Left hindlimb (tissue), 1 donor: Measurements from ENCODE around the gene SCTR.
"Not testable (repeated sequence)": the region's sequence is repeated elsewhere in the genome, so short reads cannot be mapped to it uniquely, and the experiment has no call there.

Experiments used
- DNase-seq: peaks from one replicate; pipeline ENCODE4 v3.0.0-alpha.2; 2018

SCTR gene

GRCh38 chr2:119426801-119427395 lies 97.4 kb downstream of the SCTR start:
- no peak for DNase-seq

GRCh38 chr2:119426396-119426675 lies 97.9 kb downstream of the SCTR start:
- no peak for DNase-seq

DNA sequence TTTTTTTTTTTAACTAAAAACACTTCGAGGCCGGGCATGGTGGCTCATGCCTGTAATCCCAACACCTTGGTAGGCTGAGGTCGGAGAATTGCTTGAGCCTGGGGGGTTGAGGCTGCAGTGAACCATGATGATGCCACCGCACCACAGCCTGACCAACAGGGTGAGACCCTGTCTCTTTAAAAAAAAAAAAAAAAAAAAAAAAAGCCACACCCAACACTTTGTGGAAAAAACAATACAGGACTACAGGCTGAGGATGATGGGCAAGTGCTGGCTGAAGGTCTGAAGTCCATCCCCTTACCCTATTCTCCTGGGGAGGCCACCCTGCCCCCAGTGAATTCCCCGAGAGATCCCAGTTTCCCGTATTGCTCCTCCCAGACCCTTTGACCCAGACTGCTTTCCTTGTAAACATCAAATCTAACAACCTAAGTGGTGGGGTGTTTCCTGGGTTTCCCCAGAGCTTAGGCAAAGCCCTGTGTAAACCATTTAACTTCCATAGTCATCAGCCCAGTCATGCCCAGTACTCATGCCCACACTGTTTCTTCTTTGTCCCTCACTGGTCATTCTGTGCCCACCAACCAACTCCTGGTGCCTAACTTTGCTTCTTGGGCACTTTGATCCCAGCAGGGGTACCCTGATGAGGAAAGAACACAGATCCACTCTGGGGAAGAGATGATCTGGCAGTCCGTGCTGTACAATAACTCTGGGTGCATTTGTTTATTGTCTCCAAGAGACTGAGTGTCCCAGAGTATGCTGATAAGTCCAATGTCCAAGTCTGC lies 98.5 kb downstream of the SCTR start:
- no peak for DNase-seq

DNA sequence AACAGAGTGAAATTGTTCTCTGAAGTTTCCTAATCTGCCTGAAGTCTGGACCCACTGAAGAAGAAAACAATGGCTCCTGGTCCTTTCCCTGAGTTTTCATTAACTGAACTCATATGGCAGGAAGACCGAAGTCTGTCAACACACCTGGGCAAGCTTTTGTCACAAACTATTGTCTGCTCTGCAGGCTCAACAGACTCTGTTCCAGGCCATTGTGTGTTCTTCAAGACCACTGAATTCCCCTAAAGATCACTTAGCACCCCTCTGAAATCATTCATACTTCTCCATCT lies 99.2 kb downstream of the SCTR start:
- no peak for DNase-seq

- no peak for DNase-seq
Observed at GRCh38 chr2:119424284-119425118, 99.8 kb downstream of the SCTR start.

- DNase-seq = no peak
Observed at GRCh38 chr2:119423811-119424210, 100.5 kb downstream of the SCTR start.

- DNase-seq = no peak
Observed at GRCh38 chr2:119423108-119423444, 101.2 kb downstream of the SCTR start.

GRCh38 chr2:119422360-119423107 lies 101.7 kb downstream of the SCTR start:
- no peak for DNase-seq

DNA sequence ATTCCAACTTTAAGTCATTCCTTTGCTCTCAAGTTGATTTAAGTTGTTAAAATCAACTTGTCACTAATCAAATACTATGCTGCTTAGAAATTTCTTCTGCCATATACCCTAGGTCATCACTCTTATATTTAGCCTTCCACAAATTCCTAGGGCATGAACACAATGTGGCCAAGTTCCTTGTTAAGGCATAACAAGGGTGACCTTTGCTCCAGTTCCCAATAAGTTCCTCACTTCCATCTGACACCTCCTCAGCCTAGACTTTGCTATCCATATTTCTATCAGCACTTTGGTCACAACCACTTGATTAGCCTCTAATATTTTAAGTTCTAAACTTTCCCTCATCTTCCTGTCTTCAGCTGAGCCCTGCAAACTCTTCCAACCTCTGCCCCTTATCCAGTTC lies 102.5 kb downstream of the SCTR start:
- DNase-seq = no peak

DNA sequence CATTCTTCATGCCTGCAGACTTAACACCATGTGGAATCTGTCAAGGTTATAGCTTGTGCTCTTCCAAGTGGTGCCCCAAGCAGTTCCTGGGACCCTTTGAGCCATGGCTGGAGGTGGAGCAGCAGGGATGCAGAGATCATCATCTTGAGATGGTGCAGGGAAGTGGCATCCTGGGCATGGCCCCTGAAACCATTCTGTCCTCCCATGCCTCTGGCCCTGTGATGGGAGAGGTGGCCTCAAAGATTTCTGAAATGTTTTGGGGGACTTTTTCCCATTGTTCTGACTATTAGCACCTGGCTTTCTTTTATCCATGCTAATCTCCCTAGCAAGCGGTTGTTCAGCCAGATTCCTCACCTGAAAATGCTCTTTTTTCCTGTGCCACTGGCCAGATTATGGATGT lies 103.0 kb downstream of the SCTR start:
- DNase-seq = no peak

GRCh38 chr2:119419803-119420508 lies 104.3 kb downstream of the SCTR start:
- DNase-seq = no peak

- no peak for DNase-seq
Observed at GRCh38 chr2:119419065-119419464, 105.2 kb downstream of the SCTR start.

DNA sequence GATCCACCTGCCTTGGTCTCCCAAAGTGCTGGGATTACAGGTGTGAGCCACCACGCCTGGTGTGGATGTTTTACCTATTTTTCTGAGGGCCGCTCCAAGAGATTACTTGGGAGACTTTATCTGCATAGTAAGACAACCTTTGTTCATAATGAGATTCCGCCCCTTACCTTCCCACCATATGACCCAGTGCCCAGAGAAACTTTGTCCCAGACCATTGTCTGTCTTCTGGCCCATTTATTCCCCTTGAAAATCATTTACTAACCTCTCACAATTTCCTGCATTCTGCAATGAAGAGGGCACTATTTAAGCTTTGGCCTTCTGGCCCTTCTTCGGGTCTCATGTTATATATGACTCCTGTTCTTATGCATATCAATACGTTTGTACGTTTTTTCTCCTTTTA lies 106.4 kb downstream of the SCTR start:
- no peak for DNase-seq

DNA sequence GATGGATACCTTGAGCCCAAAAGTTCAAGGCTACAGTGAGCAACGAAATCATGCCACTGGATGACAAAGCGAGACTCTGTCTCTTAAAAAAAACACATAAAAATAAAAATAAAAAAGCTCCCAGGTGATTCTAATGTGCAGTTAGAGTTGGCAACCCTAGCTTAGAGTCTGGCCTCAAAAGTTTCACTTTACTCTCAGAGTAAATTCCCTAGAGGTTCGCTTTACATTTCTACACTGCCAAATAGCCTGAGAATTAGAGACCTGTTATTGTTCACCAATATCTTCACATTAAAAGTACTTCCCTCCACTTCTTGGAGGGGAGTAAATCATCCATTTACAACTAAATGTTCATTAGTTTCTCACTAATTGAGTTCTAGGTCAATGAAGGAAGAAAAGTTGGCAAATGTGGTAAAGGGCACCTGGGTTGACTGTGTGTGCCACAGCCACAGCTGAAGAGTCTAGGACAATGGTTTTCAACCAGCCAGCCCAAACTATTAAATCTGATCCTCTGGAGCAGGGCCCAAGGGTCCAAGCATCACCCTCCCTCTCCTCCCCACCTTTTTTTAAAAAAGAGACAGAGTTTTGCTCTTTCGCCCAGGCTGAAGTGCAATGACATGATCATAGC lies 107.9 kb downstream of the SCTR start:
- no peak for DNase-seq

- DNase-seq = no peak
Observed at GRCh38 chr2:119415630-119416029, 108.7 kb downstream of the SCTR start.

- no peak for DNase-seq
Observed at GRCh38 chr2:119414894-119415293, 109.4 kb downstream of the SCTR start.

DNA sequence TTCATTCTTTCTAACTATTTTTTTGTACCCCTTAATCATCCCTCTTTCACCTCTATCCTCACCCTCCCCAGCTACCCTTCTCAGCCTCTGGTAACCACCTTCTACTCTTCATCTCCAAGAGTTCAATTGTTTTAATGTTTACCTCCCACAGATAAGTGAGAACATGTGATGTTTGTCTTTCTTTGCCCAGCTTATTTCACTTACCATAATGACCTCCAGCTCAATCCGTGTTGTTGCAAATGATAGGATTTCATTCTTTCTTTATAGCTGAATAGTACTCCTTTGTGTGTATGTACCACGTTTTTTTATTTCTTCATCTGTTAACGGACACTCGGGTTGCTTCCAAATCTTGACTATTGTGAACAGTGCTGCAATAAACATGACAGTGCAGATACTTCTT lies 114.8 kb downstream of the SCTR start:
- DNase-seq = no peak

DNA sequence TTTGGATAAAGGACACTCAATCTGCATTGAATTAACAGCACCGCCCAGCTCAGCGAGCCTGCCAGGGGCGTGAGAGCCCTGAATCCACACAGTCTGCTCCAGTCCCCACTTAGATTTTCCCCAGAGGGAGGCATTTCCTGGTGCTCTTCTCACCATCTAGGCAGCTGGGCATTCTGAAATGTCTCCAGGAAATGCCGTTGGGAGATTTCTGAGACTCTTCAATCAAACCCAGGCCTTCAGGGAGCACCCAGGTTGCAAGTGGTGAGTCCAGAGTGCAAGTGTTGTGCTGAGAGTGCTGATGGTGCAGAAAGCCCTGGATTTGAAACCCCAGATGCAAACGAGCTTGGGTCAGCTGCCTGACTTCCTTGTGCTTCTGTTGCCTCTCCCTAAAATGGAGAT lies 116.1 kb downstream of the SCTR start:
- DNase-seq = no peak

- DNase-seq = no peak
Observed at GRCh38 chr2:119407430-119408220, 116.7 kb downstream of the SCTR start.

DNA sequence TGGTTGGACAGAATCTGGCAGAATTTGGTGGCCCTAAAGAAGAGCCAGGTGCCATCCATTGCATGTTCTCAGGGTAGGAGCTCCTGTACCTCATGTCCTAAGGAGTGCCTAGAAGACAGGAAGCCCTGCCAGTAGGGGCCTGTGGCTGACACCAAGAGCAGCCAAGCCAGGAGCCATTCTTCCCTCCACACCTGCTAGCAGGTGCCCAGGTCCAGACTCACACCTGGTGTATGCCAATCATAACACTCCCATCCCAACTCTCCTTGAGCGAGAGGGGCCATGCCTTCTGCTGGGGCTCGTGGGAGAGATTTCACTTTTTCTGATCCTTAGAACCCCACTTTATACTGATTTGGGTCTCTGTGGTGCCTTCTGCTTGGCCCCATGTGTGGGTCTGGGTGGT lies 119.1 kb downstream of the SCTR start:
- no peak for DNase-seq

GRCh38 chr2:119403618-119404017 lies 120.7 kb downstream of the SCTR start:
- not testable (repeated sequence) for DNase-seq
